HepG2 (cell line): ENCODE data around the gene SEPTIN12. TPM values are rescaled to one million over a fixed set of nuclear protein-coding genes. Genes with fewer than 3 reads are reported as not detected.
A peak's percentile ranks its signal among the peaks of the same experiment; 100 is the strongest.

ENCODE experiments used
- ARID2 ChIP-seq: sonication (generic); formaldehyde crosslinking; IDR thresholded peaks from 2 replicates; pipeline ENCODE4 v1.8.1; 2022; ENCODE audit warnings: mild to moderate bottlenecking, missing genetic modification reagents, borderline replicate concordance
- EED ChIP-seq: sonication (generic); formaldehyde crosslinking; IDR thresholded peaks from 2 replicates; pipeline ENCODE4 v1.5.0; 2020; ENCODE audit warnings: mild to moderate bottlenecking, missing genetic modification reagents
- HOXA5 ChIP-seq: sonication (generic); formaldehyde crosslinking; IDR thresholded peaks from 2 replicates; pipeline ENCODE4 v1.4.0; 2020; ENCODE audit warnings: missing genetic modification reagents
- POGZ ChIP-seq: sonication (generic); formaldehyde crosslinking; IDR thresholded peaks from 2 replicates; pipeline ENCODE4 v1.4.0; 2020; ENCODE audit warnings: mild to moderate bottlenecking, missing genetic modification reagents
- SP4 ChIP-seq: sonication (generic); formaldehyde crosslinking; IDR thresholded peaks from 2 replicates; pipeline ENCODE4 v1.8.1; 2023; ENCODE audit warnings: mild to moderate bottlenecking, missing genetic modification reagents
- SP5 ChIP-seq: IDR thresholded peaks from 2 replicates; pipeline ENCODE4 v1.6.1; 2016; ENCODE audit warnings: low read depth, borderline replicate concordance
- ZNF138 ChIP-seq: sonication (generic); formaldehyde crosslinking; IDR thresholded peaks from 2 replicates; pipeline ENCODE4 v1.5.0; 2020; ENCODE audit warnings: mild to moderate bottlenecking, low read depth, missing genetic modification reagents
- ZNF326 ChIP-seq: sonication (generic); formaldehyde crosslinking; IDR thresholded peaks from 2 replicates; pipeline ENCODE4 v1.4.0; 2020; ENCODE audit warnings: missing genetic modification reagents, borderline replicate concordance
- ZNF556 ChIP-seq: sonication (generic); formaldehyde crosslinking; IDR thresholded peaks from 2 replicates; pipeline ENCODE4 v1.4.0; 2020; ENCODE audit warnings: mild to moderate bottlenecking, missing genetic modification reagents, borderline replicate concordance
- ZNF652 ChIP-seq: IDR thresholded peaks from 2 replicates; pipeline ENCODE4 v1.6.1; 2016; ENCODE audit warnings: low read depth, borderline replicate concordance
- ZNF816 ChIP-seq: sonication (generic); formaldehyde crosslinking; IDR thresholded peaks from 2 replicates; pipeline ENCODE4 v1.8.0; 2022; ENCODE audit warnings: missing genetic modification reagents, mild to moderate bottlenecking, borderline replicate concordance
- polyA plus RNA-seq, 8 experiments: library from polyadenylated mRNA; depleted of rRNA in 3 of 8; stranded (reverse) in 7 of 8; unstranded in 1 of 8; fragments of >200 nt; fragmentation: Illumina TruSeq in 4 of 8; extraction: Trizol in 4 of 8; gene quantifications; 2 replicates each; pipeline versions ENCODE4 v1.2.1 to v1.2.3, GENCODE V29; 2011 to 2016; ENCODE audit warnings: low read depth in 4 of 8, missing spikeins in 1 of 8, mixed read lengths in 1 of 8; ENCODE audit not compliant: insufficient read depth in 1 of 8
- total RNA-seq, 5 experiments: library from RNA; depleted of rRNA; stranded (reverse); fragments of >200 nt; fragmentation: Illumina TruSeq; extraction: Trizol; gene quantifications; 2 replicates each; pipeline ENCODE4 v1.2.3, GENCODE V29; 2016; ENCODE audit warnings: low read depth in 1 of 5
- TF ChIP-seq, protein P1 (sequence below): sonication (generic); formaldehyde crosslinking; IDR thresholded peaks from 2 replicates; pipeline ENCODE4 v1.5.1; 2020; ENCODE audit warnings: missing genetic modification reagents, mild to moderate bottlenecking, borderline replicate concordance
- TF ChIP-seq, protein P2 (sequence below): IDR thresholded peaks from 2 replicates; pipeline ENCODE4 v1.6.1; 2016; ENCODE audit warnings: low read depth, control low read depth
- TF ChIP-seq, protein P3 (sequence below): sonication (generic); formaldehyde crosslinking; IDR thresholded peaks from 2 replicates; pipeline ENCODE4 v1.4.0; 2020; ENCODE audit warnings: missing genetic modification reagents
- TF ChIP-seq, protein P4 (sequence below): sonication (generic); formaldehyde crosslinking; conservative IDR thresholded peaks from 2 replicates; pipeline ENCODE4 v1.8.0; 2022; ENCODE audit warnings: missing genetic modification reagents
- TF ChIP-seq, protein P5 (sequence below): sonication (generic); formaldehyde crosslinking; IDR thresholded peaks from 2 replicates; pipeline ENCODE4 v1.5.0; 2020; ENCODE audit warnings: missing genetic modification reagents

The SEPTIN12 gene
- total and polyA plus RNA-seq, 2 of the 13 experiments (the other 11 are each of a cell fraction or from before 2014, with no cell fraction given) = 0.22 TPM; not detected in 1

DNA sequence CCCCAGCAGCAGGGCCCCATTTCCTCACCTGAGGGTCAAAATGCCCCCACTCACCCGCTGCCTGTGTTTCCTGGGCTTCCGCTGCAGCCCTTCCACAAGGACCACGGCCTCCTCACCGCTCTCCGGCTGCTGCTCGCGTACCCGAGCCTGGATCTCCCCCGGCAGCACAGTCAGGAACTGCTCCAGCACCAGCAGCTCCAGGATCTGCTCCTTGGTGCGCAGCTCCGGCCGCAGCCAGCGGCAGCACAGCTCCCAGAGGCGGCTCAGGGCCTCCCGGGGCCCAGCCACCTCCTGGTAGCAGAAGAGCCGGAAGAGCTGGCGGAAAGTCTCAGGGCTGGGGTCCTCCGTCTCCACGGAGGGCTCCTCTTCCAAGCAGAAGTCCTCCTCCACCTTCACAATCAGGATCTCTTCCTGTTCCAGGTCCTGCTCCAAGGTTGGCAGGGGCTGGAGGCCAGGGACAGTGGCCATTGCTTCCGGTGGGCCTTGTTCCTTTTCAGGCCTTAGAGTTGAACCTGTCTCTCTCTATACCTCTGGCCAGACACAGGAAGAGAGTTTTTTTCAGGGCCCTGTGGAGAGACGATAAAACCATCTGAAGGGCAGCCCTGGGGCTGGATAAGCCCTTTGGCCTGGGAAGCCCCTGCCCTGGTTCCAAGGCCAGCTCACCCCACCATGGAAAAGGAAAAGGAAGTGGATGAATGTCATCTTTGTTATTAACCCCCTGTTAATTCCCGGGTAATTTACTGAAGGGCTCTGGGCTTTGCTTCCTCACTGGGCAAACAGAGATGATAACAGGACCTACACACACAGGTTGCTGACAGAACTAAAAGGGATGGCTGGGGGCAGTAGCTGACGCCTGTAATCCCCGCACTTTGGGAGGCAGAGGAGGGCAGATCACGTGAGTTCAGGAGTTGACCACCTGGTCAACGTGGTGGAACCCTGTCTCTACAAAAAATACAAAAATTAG lies 22.4 kb downstream of the SEPTIN12 start (continued):
- TF ChIP-seq, protein P1, sequence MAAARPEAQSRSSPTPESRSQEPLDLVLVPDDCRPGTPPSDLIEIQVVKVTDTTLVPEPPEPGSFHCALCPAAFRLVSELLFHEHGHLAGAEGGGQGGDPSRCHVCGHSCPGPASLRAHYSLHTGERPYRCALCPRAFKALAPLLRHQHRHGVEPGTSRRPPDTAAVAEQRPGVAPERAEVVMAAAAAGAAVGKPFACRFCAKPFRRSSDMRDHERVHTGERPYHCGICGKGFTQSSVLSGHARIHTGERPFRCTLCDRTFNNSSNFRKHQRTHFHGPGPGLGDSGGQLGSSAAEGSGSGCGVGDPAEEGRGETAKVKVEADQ (CRISPR knock-in tag) = no peak
- TF ChIP-seq EED (CRISPR knock-in tag) = no peak
- TF ChIP-seq, protein P2, sequence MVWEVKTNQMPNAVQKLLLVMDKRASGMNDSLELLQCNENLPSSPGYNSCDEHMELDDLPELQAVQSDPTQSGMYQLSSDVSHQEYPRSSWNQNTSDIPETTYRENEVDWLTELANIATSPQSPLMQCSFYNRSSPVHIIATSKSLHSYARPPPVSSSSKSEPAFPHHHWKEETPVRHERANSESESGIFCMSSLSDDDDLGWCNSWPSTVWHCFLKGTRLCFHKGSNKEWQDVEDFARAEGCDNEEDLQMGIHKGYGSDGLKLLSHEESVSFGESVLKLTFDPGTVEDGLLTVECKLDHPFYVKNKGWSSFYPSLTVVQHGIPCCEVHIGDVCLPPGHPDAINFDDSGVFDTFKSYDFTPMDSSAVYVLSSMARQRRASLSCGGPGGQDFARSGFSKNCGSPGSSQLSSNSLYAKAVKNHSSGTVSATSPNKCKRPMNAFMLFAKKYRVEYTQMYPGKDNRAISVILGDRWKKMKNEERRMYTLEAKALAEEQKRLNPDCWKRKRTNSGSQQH (CRISPR knock-in tag) = no peak
- peak; percentile 79 for TF ChIP-seq ZNF652 (CRISPR knock-in tag)
- TF ChIP-seq POGZ (CRISPR knock-in tag) = no peak
- no peak for TF ChIP-seq ZNF556 (CRISPR knock-in tag)
- TF ChIP-seq ARID2 (CRISPR knock-in tag) = no peak
- TF ChIP-seq, protein P3, sequence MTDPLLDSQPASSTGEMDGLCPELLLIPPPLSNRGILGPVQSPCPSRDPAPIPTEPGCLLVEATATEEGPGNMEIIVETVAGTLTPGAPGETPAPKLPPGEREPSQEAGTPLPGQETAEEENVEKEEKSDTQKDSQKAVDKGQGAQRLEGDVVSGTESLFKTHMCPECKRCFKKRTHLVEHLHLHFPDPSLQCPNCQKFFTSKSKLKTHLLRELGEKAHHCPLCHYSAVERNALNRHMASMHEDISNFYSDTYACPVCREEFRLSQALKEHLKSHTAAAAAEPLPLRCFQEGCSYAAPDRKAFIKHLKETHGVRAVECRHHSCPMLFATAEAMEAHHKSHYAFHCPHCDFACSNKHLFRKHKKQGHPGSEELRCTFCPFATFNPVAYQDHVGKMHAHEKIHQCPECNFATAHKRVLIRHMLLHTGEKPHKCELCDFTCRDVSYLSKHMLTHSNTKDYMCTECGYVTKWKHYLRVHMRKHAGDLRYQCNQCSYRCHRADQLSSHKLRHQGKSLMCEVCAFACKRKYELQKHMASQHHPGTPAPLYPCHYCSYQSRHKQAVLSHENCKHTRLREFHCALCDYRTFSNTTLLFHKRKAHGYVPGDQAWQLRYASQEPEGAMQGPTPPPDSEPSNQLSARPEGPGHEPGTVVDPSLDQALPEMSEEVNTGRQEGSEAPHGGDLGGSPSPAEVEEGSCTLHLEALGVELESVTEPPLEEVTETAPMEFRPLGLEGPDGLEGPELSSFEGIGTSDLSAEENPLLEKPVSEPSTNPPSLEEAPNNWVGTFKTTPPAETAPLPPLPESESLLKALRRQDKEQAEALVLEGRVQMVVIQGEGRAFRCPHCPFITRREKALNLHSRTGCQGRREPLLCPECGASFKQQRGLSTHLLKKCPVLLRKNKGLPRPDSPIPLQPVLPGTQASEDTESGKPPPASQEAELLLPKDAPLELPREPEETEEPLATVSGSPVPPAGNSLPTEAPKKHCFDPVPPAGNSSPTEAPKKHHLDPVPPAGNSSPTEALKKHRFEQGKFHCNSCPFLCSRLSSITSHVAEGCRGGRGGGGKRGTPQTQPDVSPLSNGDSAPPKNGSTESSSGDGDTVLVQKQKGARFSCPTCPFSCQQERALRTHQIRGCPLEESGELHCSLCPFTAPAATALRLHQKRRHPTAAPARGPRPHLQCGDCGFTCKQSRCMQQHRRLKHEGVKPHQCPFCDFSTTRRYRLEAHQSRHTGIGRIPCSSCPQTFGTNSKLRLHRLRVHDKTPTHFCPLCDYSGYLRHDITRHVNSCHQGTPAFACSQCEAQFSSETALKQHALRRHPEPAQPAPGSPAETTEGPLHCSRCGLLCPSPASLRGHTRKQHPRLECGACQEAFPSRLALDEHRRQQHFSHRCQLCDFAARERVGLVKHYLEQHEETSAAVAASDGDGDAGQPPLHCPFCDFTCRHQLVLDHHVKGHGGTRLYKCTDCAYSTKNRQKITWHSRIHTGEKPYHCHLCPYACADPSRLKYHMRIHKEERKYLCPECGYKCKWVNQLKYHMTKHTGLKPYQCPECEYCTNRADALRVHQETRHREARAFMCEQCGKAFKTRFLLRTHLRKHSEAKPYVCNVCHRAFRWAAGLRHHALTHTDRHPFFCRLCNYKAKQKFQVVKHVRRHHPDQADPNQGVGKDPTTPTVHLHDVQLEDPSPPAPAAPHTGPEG = no peak; the same call in 1 of the 2 replicates
- TF ChIP-seq, protein P4, sequence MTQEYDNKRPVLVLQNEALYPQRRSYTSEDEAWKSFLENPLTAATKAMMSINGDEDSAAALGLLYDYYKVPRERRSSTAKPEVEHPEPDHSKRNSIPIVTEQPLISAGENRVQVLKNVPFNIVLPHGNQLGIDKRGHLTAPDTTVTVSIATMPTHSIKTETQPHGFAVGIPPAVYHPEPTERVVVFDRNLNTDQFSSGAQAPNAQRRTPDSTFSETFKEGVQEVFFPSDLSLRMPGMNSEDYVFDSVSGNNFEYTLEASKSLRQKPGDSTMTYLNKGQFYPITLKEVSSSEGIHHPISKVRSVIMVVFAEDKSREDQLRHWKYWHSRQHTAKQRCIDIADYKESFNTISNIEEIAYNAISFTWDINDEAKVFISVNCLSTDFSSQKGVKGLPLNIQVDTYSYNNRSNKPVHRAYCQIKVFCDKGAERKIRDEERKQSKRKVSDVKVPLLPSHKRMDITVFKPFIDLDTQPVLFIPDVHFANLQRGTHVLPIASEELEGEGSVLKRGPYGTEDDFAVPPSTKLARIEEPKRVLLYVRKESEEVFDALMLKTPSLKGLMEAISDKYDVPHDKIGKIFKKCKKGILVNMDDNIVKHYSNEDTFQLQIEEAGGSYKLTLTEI = no peak
- no peak for TF ChIP-seq SP5 (CRISPR knock-in tag)
- TF ChIP-seq ZNF326 (CRISPR knock-in tag) = no peak
- TF ChIP-seq ZNF816 (CRISPR knock-in tag) = 0 out of 2 replicates have a peak, but pooled peaks have one; percentile 34
- no peak for TF ChIP-seq SP4 (CRISPR knock-in tag)
- no peak for TF ChIP-seq ZNF138 (CRISPR knock-in tag)
- TF ChIP-seq, protein P5, sequence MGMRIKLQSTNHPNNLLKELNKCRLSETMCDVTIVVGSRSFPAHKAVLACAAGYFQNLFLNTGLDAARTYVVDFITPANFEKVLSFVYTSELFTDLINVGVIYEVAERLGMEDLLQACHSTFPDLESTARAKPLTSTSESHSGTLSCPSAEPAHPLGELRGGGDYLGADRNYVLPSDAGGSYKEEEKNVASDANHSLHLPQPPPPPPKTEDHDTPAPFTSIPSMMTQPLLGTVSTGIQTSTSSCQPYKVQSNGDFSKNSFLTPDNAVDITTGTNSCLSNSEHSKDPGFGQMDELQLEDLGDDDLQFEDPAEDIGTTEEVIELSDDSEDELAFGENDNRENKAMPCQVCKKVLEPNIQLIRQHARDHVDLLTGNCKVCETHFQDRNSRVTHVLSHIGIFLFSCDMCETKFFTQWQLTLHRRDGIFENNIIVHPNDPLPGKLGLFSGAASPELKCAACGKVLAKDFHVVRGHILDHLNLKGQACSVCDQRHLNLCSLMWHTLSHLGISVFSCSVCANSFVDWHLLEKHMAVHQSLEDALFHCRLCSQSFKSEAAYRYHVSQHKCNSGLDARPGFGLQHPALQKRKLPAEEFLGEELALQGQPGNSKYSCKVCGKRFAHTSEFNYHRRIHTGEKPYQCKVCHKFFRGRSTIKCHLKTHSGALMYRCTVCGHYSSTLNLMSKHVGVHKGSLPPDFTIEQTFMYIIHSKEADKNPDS (CRISPR knock-in tag) = no peak
- no peak for TF ChIP-seq HOXA5
